Measurements from ENCODE around the gene PRPH2.

- TF ChIP-seq POLR2A (IDR thresholded peaks at IDR 0.05; ENCODE audit: low read depth, low read length) (no peak), POLR2AphosphoS5 (IDR thresholded peaks at IDR 0.05; ENCODE audit: low read depth, low read length) (no peak), TAF1 (IDR thresholded peaks at IDR 0.05; ENCODE audit: borderline replicate concordance, low read depth, low read length) (no peak)
Measured at GRCh38 chr6:42762950-42763349, 40.6 kb upstream of the PRPH2 start.
